ENCODE results near the gene SLC38A4. TPM values are rescaled to one million over a fixed set of nuclear protein-coding genes. Genes with fewer than 3 reads are reported as not detected.
"Not testable (repeated sequence)": the region's sequence is repeated elsewhere in the genome, so short reads cannot be mapped to it uniquely, and the experiment has no call there.

Gene SLC38A4
- total RNA-seq, 1 donor from 2014 or later: 0.31 TPM

DNA sequence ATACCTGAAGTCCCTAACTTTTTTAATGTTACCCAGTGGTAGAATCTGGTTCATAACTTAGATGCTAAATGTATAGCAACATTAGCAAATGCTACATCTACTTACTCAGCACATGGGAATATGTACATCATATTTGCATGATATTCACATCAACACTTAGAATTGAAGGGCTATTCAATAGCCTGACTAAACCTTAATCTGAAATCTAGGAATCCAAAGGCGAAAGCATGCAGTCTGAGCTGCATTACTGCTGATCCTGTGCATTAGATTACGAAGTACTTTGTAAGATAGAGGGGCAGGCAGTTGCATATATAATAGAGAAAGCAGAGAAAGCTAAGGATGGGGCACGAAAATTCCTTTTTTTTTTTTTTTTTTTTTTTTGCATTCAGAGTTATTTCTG lies 40.4 kb downstream of the SLC38A4 start:
- intact Hi-C loops (cut with DNase I): no loop called here
- no peak for DNase-seq (ENCODE audit: low spot score)
- ATAC-seq: no peak

DNA sequence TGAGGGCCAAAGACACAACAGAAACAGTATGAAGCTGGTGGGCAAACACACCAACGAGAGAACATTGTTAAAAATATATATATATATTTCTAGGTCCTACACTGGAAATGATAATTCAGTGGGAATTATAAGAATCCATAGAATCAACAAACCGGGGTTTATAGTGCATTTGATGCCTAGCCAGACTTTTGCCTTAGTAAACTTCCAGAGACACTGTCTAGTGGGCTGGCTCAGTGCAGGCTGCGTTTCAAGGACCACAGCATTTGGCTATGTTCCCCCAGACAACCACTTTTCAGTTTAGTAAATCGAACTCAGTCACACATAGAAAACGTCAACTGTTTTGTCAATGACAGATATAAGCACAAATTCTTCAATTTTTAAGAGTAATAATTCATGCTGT lies 41.9 kb downstream of the SLC38A4 start:
- intact Hi-C loops (cut with DNase I): no loop called here
- DNase-seq (ENCODE audit: low spot score): no peak
- ATAC-seq: no peak

DNA sequence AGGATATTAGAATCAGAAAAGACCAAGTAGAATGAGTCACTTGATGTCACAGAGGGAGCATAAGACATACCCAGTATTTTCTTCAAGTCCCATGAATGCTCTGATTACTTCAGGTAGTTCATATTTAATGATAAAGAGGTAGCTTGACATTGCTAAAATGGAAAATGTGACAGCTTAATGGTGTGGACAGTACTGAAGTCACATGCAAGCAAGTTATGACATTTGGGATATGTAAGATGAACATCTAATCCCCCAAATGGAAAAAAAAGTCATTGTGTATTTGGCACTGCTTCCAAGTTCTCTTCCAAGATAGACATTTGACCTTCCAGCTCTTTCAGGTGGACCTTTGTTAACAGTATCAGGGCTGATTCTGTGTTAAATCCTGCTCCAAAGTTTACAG lies 45.9 kb downstream of the SLC38A4 start:
- no peak for ATAC-seq
- no peak for DNase-seq (ENCODE audit: low spot score)
- intact Hi-C loops (cut with DNase I): no loop called here

GRCh38 chr12:46779063-46779462 lies 46.7 kb downstream of the SLC38A4 start:
- ATAC-seq: no peak
- no peak for DNase-seq (ENCODE audit: low spot score)
- intact Hi-C loops (cut with DNase I): no loop called here

DNA sequence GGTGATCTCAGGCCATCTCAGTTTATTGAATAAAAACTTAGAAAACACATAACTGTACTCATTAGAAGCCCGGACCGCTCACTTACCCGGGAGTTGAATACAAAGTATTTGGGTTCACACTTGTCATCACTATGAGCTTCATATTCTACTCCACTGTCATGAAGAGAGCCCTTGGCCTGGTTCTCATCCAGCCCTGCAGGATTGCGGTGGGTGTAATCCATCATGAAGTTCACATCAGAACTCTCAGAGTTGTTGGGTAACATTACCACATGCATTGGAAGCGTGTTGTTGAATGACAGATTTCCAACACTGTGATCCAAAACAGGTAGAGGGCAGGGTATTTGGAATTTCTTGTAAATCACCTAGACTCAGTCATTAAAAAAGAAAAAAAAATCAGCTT lies 47.4 kb downstream of the SLC38A4 start:
- intact Hi-C loops (cut with DNase I): no loop called here
- ATAC-seq (no peak), DNase-seq (ENCODE audit: low spot score) (no peak)

DNA sequence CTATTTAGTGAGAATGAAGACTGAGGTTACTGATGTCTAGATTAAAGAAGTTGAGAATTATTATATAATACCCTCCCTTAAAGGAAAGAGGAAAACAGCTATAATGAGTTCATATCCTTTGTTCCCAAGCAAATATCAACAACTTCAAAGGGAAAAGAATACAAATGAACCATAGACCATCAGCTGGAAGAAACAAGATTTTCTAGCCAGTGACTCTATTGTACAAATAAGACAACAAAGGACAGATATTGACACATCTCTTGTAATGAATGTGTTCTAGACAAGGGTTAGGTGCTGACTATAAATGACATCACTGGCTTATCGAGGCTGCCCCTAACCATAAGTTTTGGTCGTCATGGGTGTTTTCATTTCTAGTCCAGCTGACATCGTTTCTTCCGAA lies 48.2 kb downstream of the SLC38A4 start:
- no peak for DNase-seq (ENCODE audit: low spot score)
- intact Hi-C loops (cut with DNase I): no loop called here
- ATAC-seq: no peak

- intact Hi-C loops (cut with DNase I): no loop called here
- DNase-seq (ENCODE audit: low spot score): no peak
These were observed 50.0 kb downstream of the SLC38A4 start for GRCh38 chr12:46775796-46776195.

DNA sequence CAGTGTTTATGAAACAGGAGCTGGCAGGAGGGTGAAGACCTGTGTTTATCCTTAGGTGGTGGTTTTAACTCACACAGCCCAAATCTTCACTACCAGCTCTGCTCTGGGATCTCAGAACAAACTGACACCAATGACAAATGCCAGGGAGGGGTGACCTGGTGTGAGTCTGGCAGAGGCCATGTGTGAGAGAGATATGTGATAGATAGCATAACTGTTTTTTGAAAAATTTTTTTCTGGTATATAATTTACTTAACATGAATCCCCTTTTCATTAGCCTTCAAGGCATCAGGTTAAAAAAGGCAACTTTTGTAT lies 51.5 kb downstream of the SLC38A4 start:
- ATAC-seq (no peak), DNase-seq (ENCODE audit: low spot score) (no peak)
- intact Hi-C loops (cut with DNase I): no loop called here

More at GRCh38 chr12:46775796-46776195, 50.0 kb downstream of the SLC38A4 start:
- no peak for ATAC-seq

DNA sequence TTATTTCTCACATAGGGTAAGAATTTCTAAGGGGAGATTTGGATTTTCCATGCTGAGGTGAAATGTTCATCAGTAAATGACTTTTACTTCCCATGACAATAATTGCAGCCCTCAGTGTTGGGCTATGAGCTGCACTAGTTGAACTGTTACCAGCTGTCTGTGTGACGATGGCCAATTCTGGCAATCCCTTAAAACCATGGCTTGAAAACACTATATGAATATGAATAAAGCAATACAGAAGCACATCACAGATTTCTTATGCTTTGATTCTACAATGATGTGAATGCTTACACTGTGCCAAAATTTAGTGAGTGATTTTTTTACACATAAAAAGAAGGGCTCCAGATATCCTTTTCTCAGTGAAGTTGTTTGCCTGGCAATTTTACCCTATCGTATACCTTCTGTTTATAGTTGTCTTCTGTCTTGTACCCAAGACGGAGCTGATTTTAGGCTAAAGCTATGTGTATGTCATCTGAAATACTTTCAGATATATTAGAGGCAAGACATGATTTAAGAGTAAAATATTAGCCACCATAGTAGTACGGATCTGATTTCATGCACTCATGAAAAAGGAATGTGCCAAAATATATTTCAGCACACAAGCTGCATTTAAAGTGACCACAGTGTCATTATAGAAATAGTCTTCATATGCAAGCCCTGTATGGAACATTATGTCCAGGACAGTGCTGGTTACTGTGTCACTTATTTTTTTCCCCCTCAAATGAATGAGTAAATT lies 52.0 kb downstream of the SLC38A4 start:
- ATAC-seq: no peak
- no peak for DNase-seq (ENCODE audit: low spot score)
- intact Hi-C loops (cut with DNase I): no loop called here

DNA sequence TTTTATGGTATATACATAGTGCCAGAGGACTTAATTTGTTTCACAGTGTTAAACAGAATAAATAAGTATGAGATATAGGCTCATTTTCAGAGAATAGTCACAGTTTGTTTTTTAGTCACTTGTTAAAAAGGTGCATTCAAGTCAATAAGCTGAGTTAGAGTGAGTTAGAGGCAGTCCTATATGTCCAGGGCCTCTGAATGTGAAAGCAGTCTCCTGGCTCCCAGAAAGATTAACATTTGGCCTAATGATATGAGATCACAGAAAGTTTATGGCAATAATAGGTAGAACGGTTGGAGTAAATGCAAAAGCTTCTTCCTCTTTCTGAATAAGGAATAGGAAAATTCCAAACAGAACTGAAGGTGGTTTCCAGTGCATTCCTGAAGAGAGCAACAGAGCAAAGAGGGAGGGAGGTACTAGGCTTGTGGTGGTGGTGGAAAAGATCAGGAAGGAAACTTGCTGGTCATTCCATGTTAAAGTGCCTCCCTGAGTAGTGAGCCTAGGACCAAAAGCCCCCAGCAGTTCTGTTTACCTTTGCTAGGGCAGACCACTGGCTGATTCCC lies 54.4 kb downstream of the SLC38A4 start:
- intact Hi-C loops (cut with DNase I): no loop called here
- no peak for DNase-seq (ENCODE audit: low spot score)
- ATAC-seq: no peak

DNA sequence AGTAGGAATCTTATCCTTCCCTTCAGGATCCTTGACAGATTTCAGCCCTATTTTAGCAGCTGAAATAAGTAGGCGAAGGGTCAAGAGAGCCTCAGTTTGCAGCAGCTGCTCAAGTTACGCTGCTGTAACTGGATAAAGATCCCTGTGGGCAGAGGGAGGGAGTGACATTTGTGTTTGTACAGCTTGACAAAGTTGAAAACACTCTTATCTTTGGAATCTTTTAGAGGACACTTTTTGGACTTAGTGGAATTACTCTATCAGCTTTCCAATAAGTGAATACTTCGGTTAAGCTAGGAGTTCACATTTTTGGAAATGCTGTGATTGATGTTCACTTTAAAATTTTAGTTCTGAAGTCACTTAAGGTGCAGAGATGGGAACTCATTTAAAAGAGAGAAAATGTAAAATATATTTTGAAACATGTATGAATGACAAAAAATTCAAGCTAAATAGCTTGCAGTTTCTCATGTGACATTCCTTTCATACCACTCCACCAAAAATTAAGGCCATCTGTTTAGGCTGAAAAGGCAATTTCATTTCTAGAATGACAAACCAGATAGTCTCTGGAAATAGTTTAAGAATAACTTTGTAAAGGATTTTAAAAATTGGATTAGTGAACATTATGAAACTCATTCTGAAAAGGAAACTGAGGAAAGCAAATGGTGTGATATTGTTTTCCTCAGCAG lies 55.2 kb downstream of the SLC38A4 start:
- ATAC-seq (peak; percentile 90), DNase-seq (ENCODE audit: low spot score) (no peak)
- intact Hi-C loops (cut with DNase I): no loop called here

DNA sequence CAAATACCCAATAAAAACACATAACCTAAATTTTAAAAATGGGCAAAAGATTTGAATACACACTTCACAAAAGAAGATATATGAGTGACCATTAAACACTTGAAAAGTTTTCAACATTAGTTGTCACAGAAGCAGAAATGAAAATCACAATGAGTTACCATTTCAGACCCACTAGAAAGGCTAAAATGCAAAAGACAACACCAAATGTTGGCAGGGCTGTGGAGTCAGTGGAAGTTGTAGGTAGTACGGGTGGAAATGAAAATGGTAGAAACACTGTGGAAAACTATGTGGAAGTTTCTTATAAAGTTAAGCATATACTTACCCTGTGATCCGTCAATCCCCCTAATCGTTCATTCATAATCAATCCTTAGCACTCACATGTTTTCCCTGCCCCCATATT lies 61.8 kb downstream of the SLC38A4 start:
- no peak for ATAC-seq
- intact Hi-C loops (cut with DNase I): no loop called here
- DNase-seq (ENCODE audit: low spot score): no peak

GRCh38 chr12:46763230-46763629 lies 62.6 kb downstream of the SLC38A4 start:
- DNase-seq (ENCODE audit: low spot score) (no peak), ATAC-seq (no peak)
- intact Hi-C loops (cut with DNase I): no loop called here

DNA sequence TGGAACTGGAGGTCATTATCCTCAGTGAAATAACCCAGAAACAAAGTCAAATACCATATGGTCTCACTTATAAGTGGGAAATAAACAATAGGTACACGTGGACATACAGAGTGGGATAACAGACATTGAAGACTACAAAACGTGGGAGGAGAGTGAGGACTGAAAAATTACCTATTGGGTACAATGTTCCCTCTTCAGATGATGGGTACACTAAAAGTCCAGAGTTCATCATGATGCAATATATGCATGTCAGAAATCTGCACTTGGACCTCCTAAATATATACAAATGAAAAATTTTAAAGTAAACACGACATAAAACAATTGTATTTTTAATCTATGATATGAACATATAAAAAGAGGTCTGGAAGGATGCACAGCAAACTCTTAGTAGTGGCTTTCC lies 71.2 kb downstream of the SLC38A4 start:
- ATAC-seq (no peak), DNase-seq (ENCODE audit: low spot score) (no peak)
- intact Hi-C loops (cut with DNase I): no loop called here

DNA sequence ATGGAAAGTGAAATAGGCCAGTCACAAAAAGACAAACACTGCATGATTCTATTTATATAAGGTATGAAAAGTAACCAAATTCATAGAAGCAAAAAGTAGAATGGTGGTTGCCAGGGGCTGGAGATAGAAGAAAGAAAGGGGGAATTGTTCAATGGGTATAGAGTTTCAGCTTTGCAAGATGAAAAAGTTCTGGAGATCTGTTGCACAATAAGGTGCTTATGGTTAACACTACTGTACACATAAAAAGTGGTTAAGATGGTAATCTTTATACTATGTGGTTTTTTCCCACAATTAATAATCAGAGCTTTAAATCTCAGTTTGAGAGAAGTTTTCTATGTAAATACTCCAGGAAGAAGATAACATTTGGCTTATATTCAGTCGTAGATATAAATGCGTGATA lies 73.4 kb downstream of the SLC38A4 start:
- no peak for DNase-seq (ENCODE audit: low spot score)
- no peak for ATAC-seq
- intact Hi-C loops (cut with DNase I): no loop called here

GRCh38 chr12:46751173-46751572 lies 74.6 kb downstream of the SLC38A4 start:
- ATAC-seq: no peak
- intact Hi-C loops (cut with DNase I): no loop called here
- no peak for DNase-seq (ENCODE audit: low spot score)

- no peak for DNase-seq (ENCODE audit: low spot score)
- ATAC-seq: no peak
- intact Hi-C loops (cut with DNase I): no loop called here
These were observed 76.5 kb downstream of the SLC38A4 start for GRCh38 chr12:46749322-46749721.

DNA sequence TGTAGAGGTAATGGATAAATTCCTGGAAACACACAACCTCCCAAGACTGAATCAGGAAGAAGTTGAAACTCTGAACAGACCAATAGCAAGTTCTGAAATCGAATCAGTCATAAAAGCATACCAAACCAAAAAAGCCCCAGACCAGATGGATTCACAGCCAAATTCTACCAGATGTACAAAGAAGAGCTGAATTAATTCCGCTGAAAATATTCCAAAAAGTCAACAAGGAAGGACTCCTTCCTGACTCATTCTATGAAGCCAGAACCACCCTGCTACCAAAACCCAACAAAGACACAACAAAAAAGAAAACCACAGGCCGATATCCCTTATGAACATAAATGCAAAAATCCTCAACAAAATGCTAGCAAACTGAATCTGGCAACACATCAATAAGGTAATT lies 81.5 kb downstream of the SLC38A4 start:
- intact Hi-C loops (cut with DNase I): no loop called here
- ATAC-seq (no peak), DNase-seq (ENCODE audit: low spot score) (no peak)

GRCh38 chr12:46743456-46743855 lies 82.3 kb downstream of the SLC38A4 start:
- DNase-seq (ENCODE audit: low spot score) (no peak), ATAC-seq (no peak)
- intact Hi-C loops (cut with DNase I): no loop called here

DNA sequence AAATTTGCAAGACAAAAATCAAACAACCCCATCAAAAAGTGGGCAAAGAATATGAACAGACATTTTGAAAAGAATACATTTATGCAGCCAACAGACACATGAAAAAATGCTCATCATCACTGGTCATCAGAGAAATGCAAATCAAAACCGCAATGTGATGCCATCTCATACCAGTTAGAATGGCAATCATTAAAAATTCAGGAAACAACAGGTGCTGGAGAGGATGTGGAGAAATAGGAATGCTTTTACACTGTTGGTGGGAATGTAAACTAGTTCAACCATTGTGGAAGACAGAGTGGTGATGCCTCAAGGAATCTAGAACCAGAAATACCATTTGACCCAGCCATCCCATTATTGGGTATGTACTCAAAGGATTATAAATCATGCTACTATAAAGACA lies 83.5 kb downstream of the SLC38A4 start:
- ATAC-seq; intact Hi-C loops (cut with DNase I); DNase-seq (ENCODE audit: low spot score): not testable (repeated sequence)

DNA sequence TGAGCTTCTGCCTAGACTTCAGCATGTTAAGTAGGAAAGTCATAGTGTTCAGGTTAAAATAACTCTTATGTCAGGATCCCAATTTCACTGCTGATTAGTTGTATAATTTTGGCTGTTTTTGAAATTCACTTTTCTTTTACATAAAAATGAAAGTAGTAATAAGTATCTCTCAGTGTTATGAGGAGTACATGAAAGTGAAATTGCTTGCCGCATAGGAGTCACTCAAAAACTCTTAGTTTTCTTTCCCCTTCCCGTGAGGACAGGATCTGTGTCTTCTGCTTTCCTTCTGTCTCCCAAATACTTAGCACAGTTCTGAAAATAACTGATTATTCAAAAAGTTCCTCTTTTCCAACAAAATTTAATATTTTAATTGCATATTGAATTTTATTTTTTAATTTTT lies 100.5 kb downstream of the SLC38A4 start:
- DNase-seq (ENCODE audit: low spot score) (no peak), ATAC-seq (no peak)
- intact Hi-C loops (cut with DNase I): no loop called here
